ENCODE results near the gene PARS2.

Gene PARS2

GRCh38 chr1:54738244-54738643 is 26.1 kb downstream of the PARS2 start:
- Mint-ChIP-seq H3K36me3 (peaks cover 17% of the 10 kb centered on the region), H3K27ac (no peak overlapping the region), H3K4me1 (peaks cover 4% of the 10 kb centered on the region), H3K27me3 (no peaks in the 10 kb centered on the region), H3K9me3 (no peaks in the 10 kb centered on the region), H3K4me3 (no peak overlapping the region)

GRCh38 chr1:54736685-54737084 is 27.6 kb downstream of the PARS2 start:
- H3K4me3 Mint-ChIP-seq, result no peak overlapping the region
- no peaks in the 10 kb centered on the region for H3K9me3 Mint-ChIP-seq
- no peak overlapping the region for H3K27ac Mint-ChIP-seq
- no peaks in the 10 kb centered on the region for H3K27me3 Mint-ChIP-seq
- peaks cover 4% of the 10 kb centered on the region for H3K4me1 Mint-ChIP-seq
- peaks cover 15% of the 10 kb centered on the region for H3K36me3 Mint-ChIP-seq

GRCh38 chr1:54728027-54728426 is 36.3 kb downstream of the PARS2 start:
- Mint-ChIP-seq H3K27me3 (no peaks in the 10 kb centered on the region), H3K27ac (peak overlapping the region; percentile 23), H3K36me3 (peaks cover 35% of the 10 kb centered on the region), H3K4me3 (no peak overlapping the region), H3K4me1 (no peaks in the 10 kb centered on the region), H3K9me3 (no peaks in the 10 kb centered on the region)

GRCh38 chr1:54724771-54725170 is 39.6 kb downstream of the PARS2 start:
- Mint-ChIP-seq H3K36me3 (peaks cover 30% of the 10 kb centered on the region), H3K4me1 (no peaks in the 10 kb centered on the region), H3K4me3 (no peak overlapping the region)

GRCh38 chr1:54723985-54724384 is 40.3 kb downstream of the PARS2 start:
- no peak overlapping the region for H3K4me3 Mint-ChIP-seq
- no peak overlapping the region for H3K27ac Mint-ChIP-seq
- peaks cover 33% of the 10 kb centered on the region for H3K36me3 Mint-ChIP-seq
- no peaks in the 10 kb centered on the region for H3K9me3 Mint-ChIP-seq
- peaks cover 6% of the 10 kb centered on the region for H3K4me1 Mint-ChIP-seq
- no peaks in the 10 kb centered on the region for H3K27me3 Mint-ChIP-seq

More at GRCh38 chr1:54724771-54725170, 39.6 kb downstream of the PARS2 start:
- Mint-ChIP-seq H3K9me3 (no peaks in the 10 kb centered on the region), H3K27me3 (no peaks in the 10 kb centered on the region), H3K27ac (no peak overlapping the region)

GRCh38 chr1:54721719-54722118 is 42.6 kb downstream of the PARS2 start:
- H3K27me3 Mint-ChIP-seq, result no peaks in the 10 kb centered on the region
- H3K4me3 Mint-ChIP-seq, result no peak overlapping the region
- H3K27ac Mint-ChIP-seq, result no peak overlapping the region
- peaks cover 20% of the 10 kb centered on the region for H3K4me1 Mint-ChIP-seq
- no peaks in the 10 kb centered on the region for H3K9me3 Mint-ChIP-seq
- H3K36me3 Mint-ChIP-seq, result peaks cover 40% of the 10 kb centered on the region

GRCh38 chr1:54716299-54717047 is 47.9 kb downstream of the PARS2 start:
- peaks cover 35% of the 10 kb centered on the region for H3K4me1 Mint-ChIP-seq
- peak overlapping the region; percentile 98 for H3K4me3 Mint-ChIP-seq
- no peaks in the 10 kb centered on the region for H3K9me3 Mint-ChIP-seq
- peaks cover 15% of the 10 kb centered on the region for H3K36me3 Mint-ChIP-seq
- peak overlapping the region; percentile 96 for H3K27ac Mint-ChIP-seq
- no peaks in the 10 kb centered on the region for H3K27me3 Mint-ChIP-seq

- peaks cover 35% of the 10 kb centered on the region for H3K4me1 Mint-ChIP-seq
- H3K9me3 Mint-ChIP-seq, result no peaks in the 10 kb centered on the region
- H3K27ac Mint-ChIP-seq, result peak within 1 kb of the TSS; percentile 96
These were observed 48.6 kb downstream of the PARS2 start, which contains the start of gene TTC4 for GRCh38 chr1:54715493-54716298. Gene TTC4 (plus strand): TSS chr1:54715861. CDS start chr1:54715909, 48 bp downstream.

GRCh38 chr1:54714881-54715492 is 49.3 kb downstream of the PARS2 start:
- no peaks in the 10 kb centered on the region for H3K9me3 Mint-ChIP-seq
- H3K27me3 Mint-ChIP-seq, result no peaks in the 10 kb centered on the region
- H3K4me3 Mint-ChIP-seq, result peak overlapping the region; percentile 98
- H3K27ac Mint-ChIP-seq, result peak overlapping the region; percentile 85
- H3K4me1 Mint-ChIP-seq, result peaks cover 35% of the 10 kb centered on the region
- H3K36me3 Mint-ChIP-seq, result peaks cover 15% of the 10 kb centered on the region

More at GRCh38 chr1:54715493-54716298, 48.6 kb downstream of the PARS2 start, which contains the start of gene TTC4:
- no peaks in the 10 kb centered on the region for H3K27me3 Mint-ChIP-seq
- H3K36me3 Mint-ChIP-seq, result peaks cover 15% of the 10 kb centered on the region
- H3K4me3 Mint-ChIP-seq, result peak within 1 kb of the TSS; percentile 98

- H3K36me3 Mint-ChIP-seq, result no peaks in the 10 kb centered on the region
- H3K27me3 Mint-ChIP-seq, result no peaks in the 10 kb centered on the region
- no peaks in the 10 kb centered on the region for H3K9me3 Mint-ChIP-seq
These were observed 52.8 kb downstream of the PARS2 start for GRCh38 chr1:54711536-54711935.

GRCh38 chr1:54710841-54711240 is 53.5 kb downstream of the PARS2 start:
- Mint-ChIP-seq H3K27me3 (no peaks in the 10 kb centered on the region), H3K4me3 (no peak overlapping the region)

More at GRCh38 chr1:54711536-54711935, 52.8 kb downstream of the PARS2 start:
- Mint-ChIP-seq H3K4me1 (peaks cover 13% of the 10 kb centered on the region), H3K27ac (no peak overlapping the region), H3K4me3 (no peak overlapping the region)

GRCh38 chr1:54710434-54710833 is 53.9 kb downstream of the PARS2 start:
- Mint-ChIP-seq H3K27ac (no peak overlapping the region), H3K27me3 (no peaks in the 10 kb centered on the region), H3K9me3 (no peaks in the 10 kb centered on the region), H3K4me1 (peaks cover 8% of the 10 kb centered on the region), H3K36me3 (no peaks in the 10 kb centered on the region), H3K4me3 (no peak overlapping the region)

More at GRCh38 chr1:54710841-54711240, 53.5 kb downstream of the PARS2 start:
- Mint-ChIP-seq H3K27ac (no peak overlapping the region), H3K4me1 (peaks cover 9% of the 10 kb centered on the region), H3K9me3 (no peaks in the 10 kb centered on the region), H3K36me3 (no peaks in the 10 kb centered on the region)

- no peaks in the 10 kb centered on the region for H3K9me3 Mint-ChIP-seq
- H3K27ac Mint-ChIP-seq, result no peak overlapping the region
- H3K4me3 Mint-ChIP-seq, result no peak overlapping the region
- no peaks in the 10 kb centered on the region for H3K36me3 Mint-ChIP-seq
- H3K27me3 Mint-ChIP-seq, result no peaks in the 10 kb centered on the region
- peaks cover 1% of the 10 kb centered on the region for H3K4me1 Mint-ChIP-seq
These were observed 54.6 kb downstream of the PARS2 start for GRCh38 chr1:54709547-54710292.

GRCh38 chr1:54708385-54708784 is 55.9 kb downstream of the PARS2 start:
- no peak overlapping the region for H3K4me3 Mint-ChIP-seq
- H3K27me3 Mint-ChIP-seq, result no peaks in the 10 kb centered on the region
- H3K4me1 Mint-ChIP-seq, result no peaks in the 10 kb centered on the region
- H3K36me3 Mint-ChIP-seq, result no peaks in the 10 kb centered on the region
- H3K9me3 Mint-ChIP-seq, result no peaks in the 10 kb centered on the region
- H3K27ac Mint-ChIP-seq, result no peak overlapping the region
